Endothelial cell (in vitro differentiated cells): ENCODE measurements around the gene BEX5. TPM values are rescaled to one million over a fixed set of nuclear protein-coding genes. Genes with fewer than 3 reads are reported as not detected.
"Not testable (repeated sequence)": the region's sequence is repeated elsewhere in the genome, so short reads cannot be mapped to it uniquely, and the experiment has no call there.

Experiments used
- DNase-seq: peaks from one replicate; pipeline ENCODE4 v3.0.0; 2021; ENCODE audit warnings: low spot score
- H3K27ac Mint-ChIP-seq: one replicate; pipeline ENCODE4 v1.8.0; 2021; ENCODE audit warnings: mixed read lengths, inconsistent platforms; ENCODE audit not compliant: unreplicated experiment
- H3K27me3 Mint-ChIP-seq: one replicate; pipeline ENCODE4 v1.8.0; 2021; ENCODE audit warnings: mild to moderate bottlenecking, moderate library complexity, mixed read lengths, inconsistent platforms; ENCODE audit not compliant: unreplicated experiment
- H3K36me3 Mint-ChIP-seq: one replicate; pipeline ENCODE4 v1.8.0; 2021; ENCODE audit warnings: mild to moderate bottlenecking, low read depth, mixed read lengths, inconsistent platforms; ENCODE audit not compliant: unreplicated experiment
- H3K4me1 Mint-ChIP-seq: one replicate; pipeline ENCODE4 v1.8.0; 2021; ENCODE audit warnings: mild to moderate bottlenecking, mixed read lengths, inconsistent platforms; ENCODE audit not compliant: unreplicated experiment
- H3K4me3 Mint-ChIP-seq: one replicate; pipeline ENCODE4 v1.8.0; 2021; ENCODE audit warnings: mild to moderate bottlenecking, mixed read lengths, inconsistent platforms; ENCODE audit not compliant: unreplicated experiment
- H3K9me3 Mint-ChIP-seq: one replicate; pipeline ENCODE4 v1.8.0; 2021; ENCODE audit warnings: mixed read lengths, inconsistent platforms; ENCODE audit not compliant: unreplicated experiment
- total RNA-seq: library from RNA; stranded (reverse); fragmentation: NEBNext Ultra II Directional; extraction: Animal tissue kit (Norgen Biotek cat#: 25700); gene quantifications from one replicate; pipeline ENCODE4 v1.2.1, GENCODE V29; 2021; ENCODE audit not compliant: unreplicated experiment
- TF ChIP-seq, protein P1 (sequence below): fragments of 200-600 bp; sonication (generic); IDR thresholded peaks from one replicate; pipeline ENCODE4 v1.5.0; 2021; ENCODE audit warnings: antibody characterized with exemption; ENCODE audit not compliant: unreplicated experiment

Gene BEX5
- total RNA-seq, 1 donor from 2014 or later, result 45.4 TPM

DNA sequence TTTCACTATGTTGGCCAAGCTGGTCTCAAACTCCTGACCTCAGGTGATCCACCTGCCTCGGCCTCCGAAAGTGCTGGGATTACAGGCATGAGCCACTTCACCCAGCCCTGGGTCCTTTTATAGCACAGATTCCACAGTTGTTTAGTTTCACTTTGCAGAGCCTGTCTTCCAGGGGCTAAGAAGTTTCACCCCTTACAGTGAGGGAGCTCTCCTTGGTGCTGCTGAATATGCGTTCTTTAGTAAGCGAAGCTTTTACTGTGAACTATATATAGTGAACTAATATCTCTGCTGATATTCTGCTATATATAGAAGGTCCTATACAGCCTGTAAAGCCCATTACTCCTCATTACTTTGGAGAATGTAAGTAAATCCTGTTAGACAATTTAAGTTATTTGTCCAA is 17.7 kb downstream of the BEX5 start:
- Mint-ChIP-seq H3K4me1 (no peaks in the 10 kb centered on the region), H3K4me3 (no peak overlapping the region), H3K27ac (no peak overlapping the region), H3K36me3 (no peaks in the 10 kb centered on the region), H3K27me3 (no peaks in the 10 kb centered on the region), H3K9me3 (no peaks in the 10 kb centered on the region)
- TF ChIP-seq, protein P1, sequence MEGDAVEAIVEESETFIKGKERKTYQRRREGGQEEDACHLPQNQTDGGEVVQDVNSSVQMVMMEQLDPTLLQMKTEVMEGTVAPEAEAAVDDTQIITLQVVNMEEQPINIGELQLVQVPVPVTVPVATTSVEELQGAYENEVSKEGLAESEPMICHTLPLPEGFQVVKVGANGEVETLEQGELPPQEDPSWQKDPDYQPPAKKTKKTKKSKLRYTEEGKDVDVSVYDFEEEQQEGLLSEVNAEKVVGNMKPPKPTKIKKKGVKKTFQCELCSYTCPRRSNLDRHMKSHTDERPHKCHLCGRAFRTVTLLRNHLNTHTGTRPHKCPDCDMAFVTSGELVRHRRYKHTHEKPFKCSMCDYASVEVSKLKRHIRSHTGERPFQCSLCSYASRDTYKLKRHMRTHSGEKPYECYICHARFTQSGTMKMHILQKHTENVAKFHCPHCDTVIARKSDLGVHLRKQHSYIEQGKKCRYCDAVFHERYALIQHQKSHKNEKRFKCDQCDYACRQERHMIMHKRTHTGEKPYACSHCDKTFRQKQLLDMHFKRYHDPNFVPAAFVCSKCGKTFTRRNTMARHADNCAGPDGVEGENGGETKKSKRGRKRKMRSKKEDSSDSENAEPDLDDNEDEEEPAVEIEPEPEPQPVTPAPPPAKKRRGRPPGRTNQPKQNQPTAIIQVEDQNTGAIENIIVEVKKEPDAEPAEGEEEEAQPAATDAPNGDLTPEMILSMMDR, result no peak
- no peak for DNase-seq

DNA sequence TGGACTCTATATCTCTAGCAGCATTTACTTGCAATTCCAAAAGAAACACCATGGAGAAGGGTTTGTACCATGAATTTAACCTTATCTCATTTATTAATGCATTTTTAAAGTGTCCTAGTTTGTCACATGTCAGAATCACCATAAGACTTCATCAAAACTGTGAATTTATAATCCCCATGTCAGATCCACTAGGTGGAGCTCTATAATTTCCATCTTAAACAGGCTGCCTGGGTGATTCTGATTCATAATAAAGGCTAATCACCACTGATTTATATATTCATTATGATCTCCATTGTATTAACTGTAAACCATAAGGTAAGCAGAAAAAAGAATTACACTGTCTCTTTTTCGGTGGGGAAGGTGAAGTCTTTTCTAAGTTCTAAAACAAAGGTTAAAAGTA is 26.3 kb downstream of the BEX5 start:
- Mint-ChIP-seq H3K4me3 (no peak overlapping the region), H3K9me3 (no peaks in the 10 kb centered on the region), H3K27ac (no peak overlapping the region), H3K27me3 (peaks cover 5% of the 10 kb centered on the region), H3K36me3 (peaks cover 5% of the 10 kb centered on the region), H3K4me1 (peaks cover 5% of the 10 kb centered on the region)
- TF ChIP-seq, protein P1, result no peak
- DNase-seq, result no peak

DNA sequence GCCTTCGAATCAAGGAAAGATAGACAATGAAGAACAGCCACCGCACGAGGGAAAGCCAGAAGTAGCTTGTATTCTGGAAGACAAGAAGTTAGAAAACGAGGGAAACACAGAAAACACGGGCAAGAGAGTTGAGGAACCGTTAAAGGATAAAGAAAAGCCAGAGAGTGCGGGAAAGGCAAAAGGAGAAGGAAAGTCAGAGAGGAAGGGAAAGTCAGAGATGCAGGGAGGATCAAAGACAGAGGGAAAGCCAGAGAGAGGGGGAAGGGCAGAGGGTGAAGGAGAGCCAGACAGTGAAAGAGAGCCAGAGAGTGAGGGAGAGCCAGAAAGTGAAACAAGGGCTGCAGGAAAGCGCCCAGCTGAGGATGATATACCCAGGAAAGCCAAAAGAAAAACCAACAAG is 28.9 kb downstream of the BEX5 start:
- Mint-ChIP-seq H3K27me3 (peaks cover 5% of the 10 kb centered on the region), H3K9me3 (no peaks in the 10 kb centered on the region), H3K4me1 (peaks cover 8% of the 10 kb centered on the region), H3K36me3 (peaks cover 6% of the 10 kb centered on the region), H3K4me3 (no peak overlapping the region), H3K27ac (no peak overlapping the region)
- TF ChIP-seq, protein P1, result no peak
- DNase-seq, result no peak

DNA sequence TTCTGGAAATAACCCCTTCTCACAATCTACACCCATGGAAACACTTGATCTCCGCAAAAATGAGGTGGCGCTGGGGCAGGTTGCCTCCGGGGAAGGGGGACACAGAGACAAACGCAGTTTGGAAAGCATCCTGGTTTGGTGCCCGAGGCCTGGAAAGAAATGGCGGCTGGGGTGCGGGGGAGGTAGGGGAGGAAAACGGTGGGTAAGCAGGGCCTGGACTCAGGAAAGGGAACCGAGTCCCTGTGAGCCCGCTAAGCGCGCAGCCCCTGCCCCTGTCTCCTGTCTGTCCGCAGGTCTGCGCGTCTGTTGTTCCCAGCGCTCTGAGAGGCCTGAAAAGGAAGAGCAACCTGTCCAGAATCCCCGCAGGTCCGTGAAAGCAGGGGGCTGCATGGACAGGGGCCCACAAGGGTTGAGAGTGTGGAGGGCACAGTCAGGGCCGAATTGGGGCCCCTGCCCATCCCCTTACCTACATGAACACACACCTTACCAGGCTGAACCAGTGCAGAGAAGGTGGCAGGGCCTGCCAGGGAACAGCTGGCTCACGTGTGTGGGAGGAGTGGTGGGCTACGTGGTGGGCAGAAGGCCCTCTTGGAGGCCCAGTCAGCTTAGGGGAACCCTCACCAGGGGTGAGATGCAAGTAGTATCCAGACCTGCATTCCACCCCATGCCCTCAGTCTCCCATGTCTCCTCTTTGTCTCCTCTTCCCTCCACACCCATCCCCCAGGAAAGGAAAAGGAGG is 29.5 kb downstream of the BEX5 start:
- H3K4me3 Mint-ChIP-seq, result peak overlapping the region; percentile 82
- H3K36me3 Mint-ChIP-seq, H3K9me3 Mint-ChIP-seq, DNase-seq, H3K4me1 Mint-ChIP-seq, H3K27ac Mint-ChIP-seq, H3K27me3 Mint-ChIP-seq: not testable (repeated sequence)

DNA sequence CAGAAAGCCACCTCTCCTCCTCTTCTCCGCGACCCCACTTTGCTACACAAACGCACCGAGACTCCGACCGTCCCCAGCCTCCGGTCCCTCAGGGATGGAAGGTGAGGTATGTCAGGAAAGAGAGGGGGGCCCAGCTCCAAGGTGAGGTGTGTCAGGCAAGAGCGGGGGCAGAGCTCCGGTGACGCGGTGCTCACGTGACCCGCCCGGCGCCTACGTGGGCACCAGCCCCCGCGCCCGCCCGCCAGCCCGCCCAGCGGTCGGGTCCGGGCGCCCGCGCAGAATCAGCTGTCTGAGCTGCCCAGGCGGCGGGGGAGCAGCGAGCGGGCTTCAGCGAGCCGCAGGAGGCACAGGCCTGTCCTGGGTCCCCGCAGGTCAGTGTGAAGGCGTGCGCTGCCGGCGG is 30.3 kb downstream of the BEX5 start, which contains the start of gene TCEAL2:
Gene TCEAL2, plus strand, starts transcription at position 244 of the 400 bp plus-strand sequence. CDS start 1,152 bp downstream, outside the sequence.
- DNase-seq, result peak; percentile 29
- H3K27ac Mint-ChIP-seq, result peak within 1 kb of the TSS; percentile 81
- H3K4me3 Mint-ChIP-seq, result peak within 1 kb of the TSS; percentile 88
- not testable (repeated sequence) for H3K9me3 Mint-ChIP-seq, H3K27me3 Mint-ChIP-seq, H3K4me1 Mint-ChIP-seq, H3K36me3 Mint-ChIP-seq

DNA sequence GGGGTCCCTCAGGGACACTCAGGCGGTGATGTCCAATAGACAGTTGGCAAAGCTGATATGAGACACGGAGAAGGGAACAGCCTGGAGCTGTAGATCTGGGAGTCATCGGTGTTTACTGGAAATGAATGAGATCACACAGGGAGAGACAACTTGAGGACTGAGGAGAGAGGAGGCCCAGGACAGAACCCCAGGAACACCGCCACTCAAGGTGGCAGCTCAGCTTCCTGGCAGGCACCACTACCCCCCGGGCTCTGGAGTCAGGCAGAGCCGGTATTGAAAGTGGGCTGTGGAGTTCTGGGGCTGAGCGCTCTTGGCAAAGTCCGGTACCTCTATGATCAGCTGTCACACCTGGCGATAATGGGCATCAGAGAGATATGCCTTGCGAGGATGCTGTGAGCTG is 30.8 kb downstream of the BEX5 start:
- peak overlapping the region; percentile 81 for H3K27ac Mint-ChIP-seq
- peak overlapping the region; percentile 88 for H3K4me3 Mint-ChIP-seq
- H3K4me1 Mint-ChIP-seq, H3K9me3 Mint-ChIP-seq, H3K27me3 Mint-ChIP-seq, H3K36me3 Mint-ChIP-seq, DNase-seq: not testable (repeated sequence)
